ENCODE results near the gene MAGOH.
"Not testable (repeated sequence)": the region's sequence is repeated elsewhere in the genome, so short reads cannot be mapped to it uniquely, and the experiment has no call there.

Gene MAGOH

DNA sequence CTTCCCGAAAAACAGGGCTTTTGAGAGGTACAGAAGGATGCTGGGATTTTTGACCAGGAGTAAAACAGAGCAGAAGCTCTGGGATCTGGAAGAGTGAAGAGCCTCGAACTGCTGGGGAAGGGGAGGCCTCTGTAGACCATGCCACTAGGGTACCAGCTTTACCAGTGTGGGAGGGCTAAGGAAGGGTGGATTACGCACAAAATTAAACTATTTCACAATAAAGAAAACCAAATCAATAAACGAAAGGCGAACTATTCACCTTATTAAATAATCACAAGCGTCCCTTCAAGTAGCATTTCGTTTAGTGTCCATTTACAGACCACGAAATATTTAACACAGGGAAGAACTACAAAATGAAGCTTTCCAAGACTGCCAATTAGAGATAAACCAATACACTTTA lies 18.6 kb downstream of the MAGOH start:
- DNase-seq = no peak

DNA sequence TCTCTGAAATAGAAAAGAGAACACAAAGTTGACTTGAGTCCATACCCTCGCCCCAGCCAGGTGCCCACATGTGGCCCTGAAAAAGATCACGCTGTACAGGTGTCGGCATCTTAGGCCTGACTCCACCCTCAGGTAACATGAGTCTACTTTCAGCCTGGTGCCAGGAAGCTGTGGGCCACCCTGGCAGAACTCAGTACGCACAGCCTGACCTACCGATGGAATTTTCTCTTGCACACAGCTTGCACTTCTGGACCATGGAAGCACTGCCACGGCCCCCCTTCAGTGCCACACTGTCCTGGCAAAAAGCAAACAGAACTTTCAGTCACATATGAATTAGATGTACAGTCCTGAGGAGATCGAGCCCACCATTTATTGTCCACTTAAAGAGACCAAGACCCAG lies 20.1 kb downstream of the MAGOH start:
- DNase-seq = no peak

DNA sequence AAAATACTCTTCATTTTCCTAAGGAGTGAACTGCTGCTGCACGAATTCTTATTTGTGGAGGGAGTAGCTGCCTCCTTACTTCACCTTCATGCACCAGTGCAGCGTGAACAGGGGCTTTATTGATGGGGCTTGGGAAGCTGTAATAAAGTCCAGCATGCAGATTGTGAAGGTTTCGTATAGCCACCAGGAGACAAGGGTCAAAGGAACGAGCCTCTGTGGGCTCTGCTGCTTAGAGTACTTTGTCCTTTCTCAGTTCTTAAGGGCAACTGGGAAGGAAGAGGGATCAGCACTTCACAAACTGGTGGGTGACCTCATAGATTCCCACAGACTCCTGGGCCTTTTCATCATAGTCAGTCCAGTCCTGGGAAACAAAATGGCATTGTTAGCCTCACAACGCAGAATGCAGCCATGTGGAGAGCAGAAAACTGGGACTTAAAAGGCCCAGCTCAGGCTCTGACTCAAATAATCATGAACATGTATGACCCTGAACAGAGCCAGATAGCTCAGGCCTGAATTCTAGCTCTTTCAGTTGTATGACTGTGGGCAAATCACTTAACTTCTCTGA lies 23.9 kb downstream of the MAGOH start:
- DNase-seq = no peak

DNA sequence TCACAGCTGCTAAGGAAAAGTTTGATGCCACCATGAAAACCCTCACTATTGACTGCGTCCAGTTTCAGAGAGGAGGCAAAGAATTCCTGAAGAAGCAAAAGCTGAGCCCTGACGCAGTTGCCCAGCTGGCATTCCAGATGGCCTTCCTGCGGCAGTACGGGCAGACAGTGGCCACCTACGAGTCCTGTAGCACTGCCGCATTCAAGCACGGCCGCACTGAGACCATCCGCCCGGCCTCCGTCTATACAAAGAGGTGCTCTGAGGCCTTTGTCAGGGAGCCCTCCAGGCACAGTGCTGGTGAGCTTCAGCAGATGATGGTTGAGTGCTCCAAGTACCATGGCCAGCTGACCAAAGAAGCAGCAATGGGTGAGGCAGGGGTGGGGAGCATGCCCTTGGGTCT lies 27.4 kb downstream of the MAGOH start:
- DNase-seq = no peak

DNA sequence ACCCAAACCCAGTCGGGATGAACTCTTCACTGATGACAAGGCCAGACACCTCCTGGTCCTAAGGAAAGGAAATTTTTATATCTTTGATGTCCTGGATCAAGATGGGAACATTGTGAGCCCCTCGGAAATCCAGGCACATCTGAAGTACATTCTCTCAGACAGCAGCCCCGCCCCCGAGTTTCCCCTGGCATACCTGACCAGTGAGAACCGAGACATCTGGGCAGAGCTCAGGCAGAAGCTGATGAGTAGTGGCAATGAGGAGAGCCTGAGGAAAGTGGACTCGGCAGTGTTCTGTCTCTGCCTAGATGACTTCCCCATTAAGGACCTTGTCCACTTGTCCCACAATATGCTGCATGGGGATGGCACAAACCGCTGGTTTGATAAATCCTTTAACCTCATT lies 28.0 kb downstream of the MAGOH start:
- no peak for DNase-seq

DNA sequence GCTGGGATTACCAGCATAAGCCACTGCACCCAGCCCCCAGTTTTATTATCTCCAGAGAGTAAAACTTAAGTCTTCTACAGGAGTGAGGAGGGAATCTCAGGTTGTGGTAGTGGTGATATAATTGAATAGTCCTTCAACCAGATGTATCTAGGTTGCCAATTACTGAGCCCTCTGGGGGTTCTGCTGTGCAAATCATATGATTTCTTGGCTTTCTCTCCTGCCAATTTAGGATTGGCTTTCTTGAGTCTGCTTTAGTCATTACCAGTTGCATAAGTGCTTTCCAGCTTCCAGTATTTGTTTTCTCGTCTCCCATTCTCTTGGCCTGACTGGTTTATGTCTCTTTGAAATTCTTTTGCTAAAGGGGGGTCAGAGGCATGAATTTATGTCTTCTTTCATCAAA lies 30.6 kb downstream of the MAGOH start:
- no peak for DNase-seq

DNA sequence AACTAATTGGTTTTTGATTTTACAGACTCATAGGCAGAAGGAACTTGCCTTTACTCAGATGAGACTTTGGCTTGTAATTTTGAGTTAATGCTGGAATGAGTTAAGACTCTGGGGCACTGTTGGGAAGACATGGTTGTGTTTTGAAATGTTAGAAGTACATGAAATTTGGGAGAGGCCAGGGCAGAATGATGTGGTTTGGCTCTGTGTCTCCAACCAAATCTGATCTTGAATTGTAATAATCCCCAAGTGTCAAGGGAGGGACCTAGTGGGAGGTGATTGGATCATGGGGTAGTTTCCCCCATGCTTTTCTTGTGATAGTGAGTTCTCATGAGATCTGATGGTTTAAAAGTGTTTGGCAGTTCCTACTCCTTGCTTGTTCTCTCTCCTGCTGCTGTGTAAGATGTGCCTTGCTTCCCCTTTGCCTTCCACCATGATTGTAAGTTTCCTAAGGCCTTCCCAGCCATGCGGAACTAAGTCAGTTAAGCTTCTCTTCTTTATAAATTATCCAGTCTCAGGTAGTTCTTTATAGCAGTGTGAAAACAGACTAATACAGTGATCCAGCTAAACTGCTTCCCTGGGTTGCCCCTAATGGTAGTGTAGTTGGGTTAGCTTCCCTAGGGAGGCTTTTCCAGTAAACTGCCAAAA lies 31.5 kb downstream of the MAGOH start:
- DNase-seq = no peak

DNA sequence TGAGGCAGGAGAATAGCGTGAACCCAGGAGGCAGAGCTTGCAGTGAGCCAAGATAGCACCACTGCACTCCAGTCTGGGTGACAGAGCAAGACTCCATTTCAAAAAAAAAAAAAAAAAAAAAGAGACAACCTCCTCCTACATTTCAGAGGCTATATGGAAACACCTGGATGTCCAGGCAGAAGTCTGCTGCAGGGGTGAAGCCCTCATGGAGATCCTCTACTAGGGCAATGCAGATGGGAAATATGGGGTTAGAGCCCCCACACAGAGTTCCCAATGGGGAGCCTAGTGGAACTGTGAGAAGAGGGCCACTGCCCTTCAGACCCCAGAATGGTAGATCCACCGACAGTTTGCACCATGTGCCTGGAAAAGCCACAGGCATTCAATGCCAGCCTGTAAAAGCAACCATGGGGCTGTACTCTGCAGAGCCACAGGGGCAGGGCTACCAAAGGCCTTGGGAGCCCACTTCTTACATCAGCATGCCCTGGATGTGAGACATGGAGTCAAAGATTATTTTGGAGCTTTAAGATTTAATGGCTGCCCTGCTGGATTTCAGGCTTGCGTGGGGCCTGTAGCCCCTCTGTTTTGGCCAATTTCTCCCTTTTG lies 32.1 kb downstream of the MAGOH start:
- DNase-seq = not testable (repeated sequence)

DNA sequence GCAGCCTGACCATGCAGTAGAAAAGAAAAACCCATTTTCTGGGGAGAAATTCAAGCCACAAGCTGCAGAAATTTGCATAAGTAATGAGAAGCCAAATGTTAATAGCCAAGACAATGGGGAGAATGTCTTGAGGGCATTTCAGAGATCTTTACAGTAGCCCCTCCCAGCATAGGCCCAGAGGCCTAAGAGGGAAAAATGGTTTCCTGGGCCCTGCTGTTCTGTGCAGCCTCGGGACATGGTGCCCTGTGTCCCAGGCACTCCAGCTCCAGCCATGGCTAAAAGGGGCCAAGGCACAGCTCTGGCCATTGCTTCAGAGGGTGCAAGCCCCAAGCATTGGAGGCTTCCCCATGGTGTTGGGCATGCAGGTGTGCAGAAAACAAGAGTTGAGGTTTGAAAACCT lies 32.8 kb downstream of the MAGOH start:
- not testable (repeated sequence) for DNase-seq

DNA sequence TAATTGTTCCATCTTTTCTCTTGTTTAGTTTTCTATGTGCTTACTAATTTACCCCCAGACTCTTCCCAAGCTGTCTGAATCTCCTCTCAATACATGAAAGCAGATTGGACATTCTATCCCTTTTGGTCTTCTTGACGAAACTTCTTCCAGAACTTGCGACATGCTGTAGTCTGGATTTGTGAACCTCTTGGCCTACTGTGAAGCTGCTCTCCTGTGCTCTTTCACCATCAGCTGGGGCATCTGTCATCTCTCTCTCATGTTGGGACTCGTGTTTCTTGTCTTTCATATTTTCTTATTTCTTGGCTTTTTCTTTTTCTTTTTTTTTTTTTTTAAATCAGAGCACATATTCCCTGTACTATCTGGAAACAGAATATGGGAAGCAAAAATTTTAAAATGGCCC lies 34.9 kb downstream of the MAGOH start:
- no peak for DNase-seq

DNA sequence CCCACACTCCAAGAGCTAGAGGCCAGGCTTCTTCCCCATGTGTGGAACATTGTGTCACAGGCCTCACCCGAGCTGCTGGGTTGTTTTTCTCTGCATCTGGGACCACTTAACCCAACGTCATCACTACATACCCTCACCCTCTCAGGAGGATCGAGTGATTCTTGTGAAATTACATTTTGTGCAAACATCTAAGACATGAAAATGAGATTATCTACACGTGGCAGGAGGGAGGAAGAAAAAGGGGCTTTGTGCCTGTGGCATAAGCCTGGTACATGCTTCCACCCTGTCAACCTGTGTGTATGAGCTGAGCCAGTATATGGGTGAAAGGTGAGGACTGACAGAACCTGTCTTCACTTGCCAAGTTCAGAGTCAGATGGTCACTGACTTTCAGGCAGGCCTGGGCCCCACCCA lies 40.1 kb downstream of the MAGOH start:
- no peak for DNase-seq

DNA sequence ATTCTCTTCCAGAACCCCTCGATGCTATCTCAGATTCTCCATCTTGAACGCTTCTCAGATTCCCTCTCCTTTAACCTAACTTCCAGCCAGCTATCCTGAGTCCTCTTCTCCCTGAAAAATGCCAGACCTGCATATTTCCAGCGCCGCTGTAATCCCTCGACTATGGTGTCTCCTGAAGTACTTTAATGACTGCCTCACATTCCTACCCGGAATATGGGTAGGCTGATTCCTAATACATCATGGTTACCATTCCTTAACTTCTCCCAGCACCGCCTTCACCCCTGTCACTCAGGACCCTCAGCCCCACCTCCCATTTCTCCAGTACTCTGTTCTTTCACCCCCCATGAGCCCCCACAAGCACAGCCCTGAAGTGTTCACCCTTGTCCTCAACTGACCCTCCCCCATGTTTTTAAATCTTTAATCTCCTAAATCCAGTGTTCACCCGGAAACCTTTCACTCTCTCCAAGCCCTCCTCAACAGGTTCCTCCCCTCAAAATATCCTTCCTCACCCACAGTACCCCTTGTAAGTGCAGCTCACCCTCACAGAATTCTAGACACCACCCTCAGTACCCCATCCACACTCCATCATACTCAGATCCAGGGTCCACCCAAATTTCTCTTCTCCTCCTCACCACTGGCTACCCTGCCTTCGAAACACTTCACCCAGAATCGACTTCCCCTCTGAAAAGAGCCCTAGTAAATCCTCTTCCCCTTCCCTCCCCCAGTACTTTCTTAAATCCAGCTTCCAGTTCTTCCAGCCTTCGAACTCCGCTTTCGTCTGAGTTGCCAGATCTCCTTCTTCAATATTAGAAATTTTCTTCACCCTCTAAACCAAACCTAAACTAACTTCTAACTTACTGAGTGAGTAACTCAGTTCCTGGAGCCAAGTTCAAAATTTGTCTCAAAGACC lies 40.8 kb downstream of the MAGOH start:
- no peak for DNase-seq

DNA sequence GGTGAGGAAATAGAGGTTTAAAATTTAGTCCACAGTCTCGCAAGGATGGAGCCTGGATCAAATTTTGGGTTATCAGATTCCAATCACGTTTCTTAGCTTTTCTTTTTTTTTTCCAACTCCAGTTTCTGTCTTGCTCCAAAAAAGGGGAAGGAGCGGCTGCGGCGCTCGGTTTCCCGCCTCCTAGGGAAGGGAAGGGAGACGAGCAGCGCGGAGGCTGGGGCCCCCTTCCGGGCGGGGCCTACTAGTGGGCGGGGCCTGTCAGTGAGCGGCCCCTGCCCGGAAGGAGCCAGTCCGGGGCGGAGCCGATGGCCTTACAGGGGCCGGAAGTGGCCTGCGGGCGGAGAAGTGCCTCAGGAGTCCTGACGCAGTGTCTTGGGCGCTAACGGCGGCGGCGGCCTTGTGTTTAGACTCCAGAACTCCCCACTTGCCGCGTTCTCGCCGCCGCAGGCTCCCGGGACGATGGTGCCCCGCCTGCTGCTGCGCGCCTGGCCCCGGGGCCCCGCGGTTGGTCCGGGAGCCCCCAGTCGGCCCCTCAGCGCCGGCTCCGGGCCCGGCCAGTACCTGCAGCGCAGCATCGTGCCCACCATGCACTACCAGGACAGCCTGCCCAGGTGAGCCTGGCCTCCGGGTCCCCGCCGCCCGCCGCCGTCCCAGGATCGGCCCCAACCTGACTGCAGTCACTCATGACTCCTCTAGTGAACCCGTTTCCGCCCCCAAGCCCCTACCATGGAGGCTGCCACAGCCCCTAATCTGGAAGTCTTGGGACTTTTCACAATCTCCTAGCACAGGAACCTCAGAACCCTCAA lies 41.6 kb downstream of the MAGOH start, which contains the start of gene CPT2:
CPT2 (plus strand) TSS at position 340 of the 806 bp plus-strand sequence; CDS start at position 460, 120 bp downstream.
- DNase-seq = peak; percentile 96

DNA sequence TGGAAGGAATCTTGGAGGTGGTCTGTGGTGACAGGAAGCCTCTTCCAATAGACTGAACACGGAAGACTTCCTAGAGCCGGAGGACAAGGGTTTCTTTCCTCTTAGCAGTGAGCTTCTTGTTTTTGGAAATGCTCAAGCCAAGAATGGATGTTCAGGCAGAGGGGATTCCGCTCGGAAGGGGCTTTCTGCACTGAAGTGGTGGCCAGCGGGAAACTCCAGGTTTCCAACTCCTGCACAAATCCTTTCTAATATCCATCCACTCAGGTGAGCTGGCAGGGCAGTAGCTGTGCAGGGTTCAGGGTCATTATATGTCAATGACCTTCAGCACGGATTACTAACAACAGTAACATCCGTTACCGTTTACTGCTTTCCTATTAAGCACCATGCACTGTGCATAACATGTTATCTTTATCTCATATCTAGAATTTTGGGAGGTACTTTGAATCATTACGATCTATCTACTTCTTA lies 42.3 kb downstream of the MAGOH start:
- no peak for DNase-seq

DNA sequence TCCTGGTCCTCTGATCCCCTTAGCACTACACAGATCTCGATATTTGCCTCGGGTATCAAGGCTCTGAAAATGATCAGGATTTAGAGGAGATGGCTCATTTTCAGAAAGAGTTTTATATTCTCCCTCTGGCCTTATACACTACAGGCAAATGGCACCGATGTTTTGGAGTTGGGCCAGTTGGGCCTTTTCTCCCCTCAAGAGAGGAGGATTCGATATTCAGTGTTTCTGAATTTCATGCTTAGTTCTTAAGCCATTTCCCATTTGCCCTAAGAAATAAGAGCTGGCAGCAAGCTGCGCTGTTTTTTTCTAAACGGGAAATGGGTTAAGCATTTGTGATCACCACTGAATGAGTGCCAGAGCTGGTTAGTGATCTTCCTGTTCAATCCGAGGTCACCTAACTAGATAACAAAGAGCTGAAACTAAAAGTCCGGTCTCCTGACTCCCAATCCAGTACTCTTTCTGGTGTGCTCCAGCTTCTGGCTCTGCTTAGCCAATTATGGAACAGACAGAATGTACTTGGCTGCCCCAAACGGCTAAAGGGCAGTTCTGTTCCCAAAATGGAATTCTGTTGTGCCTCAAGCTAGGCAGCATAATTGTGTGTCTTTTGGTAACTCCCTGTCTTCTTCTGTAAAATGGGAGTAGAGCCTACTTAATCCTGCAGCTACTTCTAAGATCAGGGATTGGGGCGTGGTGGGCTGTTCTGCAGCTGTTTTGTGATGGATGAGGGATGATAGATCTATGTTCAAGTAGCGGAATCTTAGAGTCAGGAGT lies 42.9 kb downstream of the MAGOH start:
- DNase-seq = no peak

DNA sequence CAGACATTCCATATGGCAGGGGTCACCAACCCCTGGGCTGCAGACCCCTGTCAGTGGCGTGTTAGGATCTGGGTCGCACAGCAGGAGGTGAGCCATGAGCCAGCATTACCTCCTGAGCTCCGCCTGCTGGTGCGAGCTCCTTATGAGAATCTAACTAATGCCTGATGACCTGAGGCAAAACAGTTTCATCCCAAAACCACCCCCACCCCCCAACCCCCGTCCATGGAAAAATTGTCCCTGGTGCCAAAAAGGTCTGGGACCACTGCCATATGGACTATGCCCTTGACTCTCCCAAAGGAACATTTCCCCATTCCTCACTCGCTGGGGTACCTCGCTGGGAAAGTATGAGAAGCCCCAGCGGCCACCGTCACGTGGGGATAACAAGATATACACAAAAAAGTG lies 48.1 kb downstream of the MAGOH start:
- DNase-seq = no peak

DNA sequence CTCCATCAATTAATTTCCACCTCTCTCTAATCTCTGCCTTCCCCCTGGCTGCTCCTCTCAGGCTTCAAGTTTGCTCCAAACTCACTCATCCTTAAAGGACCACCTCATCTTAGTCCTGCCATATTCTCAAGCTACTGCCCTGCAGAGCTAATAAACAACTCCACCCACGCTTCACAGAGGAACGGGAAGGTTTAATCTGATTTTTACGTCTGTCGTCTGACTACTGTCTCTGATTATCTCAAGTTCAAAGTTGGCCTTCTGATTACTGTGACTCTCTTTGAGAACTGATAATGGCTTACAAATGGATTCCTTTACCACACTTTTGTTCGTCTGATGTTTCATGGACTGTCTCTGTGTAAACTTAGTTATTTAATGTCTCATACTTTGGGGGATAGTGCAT lies 49.3 kb downstream of the MAGOH start:
- no peak for DNase-seq

DNA sequence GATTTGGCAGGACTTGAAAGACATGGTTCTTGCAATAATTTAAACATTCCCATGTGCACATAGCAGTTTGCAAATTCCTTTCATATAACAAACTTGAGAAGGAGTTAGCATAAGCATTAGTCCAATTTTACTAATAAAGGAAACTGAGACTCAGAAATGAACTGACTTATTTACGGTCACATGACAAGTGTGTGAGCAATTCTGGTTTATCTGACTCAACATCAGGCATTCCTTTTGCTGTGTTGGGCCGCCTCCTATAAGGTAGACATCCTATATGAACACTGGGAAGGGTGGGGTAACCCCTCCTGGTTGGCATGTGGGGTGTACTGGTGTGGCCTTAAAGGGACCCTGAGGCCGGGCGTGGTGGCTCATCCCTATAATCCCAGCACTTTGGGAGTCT lies 50.2 kb downstream of the MAGOH start:
- DNase-seq = no peak

DNA sequence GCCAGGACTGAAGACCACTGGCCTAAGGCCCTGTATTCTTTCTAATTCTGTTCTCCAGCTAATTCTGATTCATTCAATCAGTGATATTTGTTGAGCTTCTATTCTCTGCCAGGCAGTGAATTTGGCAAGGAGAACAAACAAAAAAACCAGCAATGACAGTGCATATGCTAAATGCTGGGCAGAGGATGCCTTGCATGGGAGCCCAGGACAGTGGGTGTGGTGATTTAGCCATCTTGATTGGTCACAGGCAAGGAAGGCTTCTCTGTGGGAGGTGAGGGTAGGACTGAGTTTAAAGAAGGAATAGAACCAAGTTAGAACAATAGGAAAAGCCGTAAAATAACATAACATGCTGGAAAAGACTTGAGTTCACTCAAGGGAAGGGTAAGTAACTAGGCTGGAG lies 50.9 kb downstream of the MAGOH start:
- DNase-seq = no peak

DNA sequence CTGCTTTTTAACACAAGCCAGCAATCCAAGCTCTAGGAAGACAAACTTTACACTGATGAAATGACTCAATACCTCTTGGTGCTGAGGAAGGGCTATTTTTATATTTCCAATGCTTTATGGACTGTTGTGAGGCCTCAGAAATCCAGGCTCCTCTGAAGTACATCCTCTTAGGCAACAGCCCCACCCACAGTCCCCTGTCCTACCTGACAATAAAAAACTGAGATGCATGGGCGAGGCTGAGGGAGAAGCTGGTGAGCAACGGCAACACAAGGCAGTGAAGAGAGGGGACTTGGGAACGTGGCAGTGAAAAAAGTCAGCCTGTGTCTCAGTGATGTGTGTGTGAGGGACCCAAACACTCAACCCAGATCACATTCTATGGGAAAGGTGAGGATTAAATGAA lies 51.8 kb downstream of the MAGOH start:
- DNase-seq = no peak

DNA sequence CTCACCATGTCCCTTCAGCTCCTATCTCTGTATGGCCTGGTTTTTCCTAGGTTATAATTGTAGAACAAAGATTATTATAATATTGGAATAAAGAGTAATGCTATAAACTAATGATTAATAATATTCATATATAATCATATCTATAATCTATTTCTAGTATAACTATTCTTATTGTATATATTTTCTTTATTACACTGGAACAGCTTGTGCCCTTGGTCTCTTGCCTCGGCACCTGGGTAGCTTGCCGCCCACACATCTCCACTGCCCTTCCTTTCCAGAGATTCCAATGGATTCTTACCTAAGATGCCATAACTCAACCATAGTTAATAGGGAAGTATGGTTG lies 52.4 kb downstream of the MAGOH start:
- not testable (repeated sequence) for DNase-seq

Measured in activated effector memory CD4-positive, alpha-beta T cell treated with anti-CD3 and anti-CD28 coated beads, Interleukin-2, amount 50 U/mL, for 16 hours (primary cell).